Measurements from ENCODE around the gene CASZ1. TPM values are rescaled to one million over a fixed set of nuclear protein-coding genes. Genes with fewer than 3 reads are reported as not detected.

The CASZ1 gene
- polyA plus RNA-seq, 2 of the 4 experiments (the other 2 are of a cell fraction), result 0.52 to 1.2 TPM

GRCh38 chr1:10671622-10672342 lies 124.7 kb downstream of the CASZ1 start:
- 70% methylated on average over 16 of the region's 27 CpGs for WGBS (ENCODE audit: missing lambda C conversion rate)
- H3K4me2 ChIP-seq, result no peak overlapping the region
- CTCF ChIA-PET, result no interaction called here
- DNase-seq (ENCODE audit: low read depth in 1 of 2, low spot score in 1 of 2) (no peak), FAIRE-seq (no peak), ATAC-seq (no peak)
- POLR2A ChIA-PET, result no interaction called here
- TF ChIP-seq BCL3 (IDR thresholded peaks at IDR 0.05) (no peak), RAD21 (conservative IDR thresholded peaks at IDR 0.05 in 1 of 2, IDR thresholded peaks at IDR 0.05 in 1 of 2) (no peak)
- no peaks in the 10 kb centered on the region for H3K4me1 ChIP-seq
- H3K9me3 ChIP-seq, result no peaks in the 10 kb centered on the region
- no peak overlapping the region for H3K4me3 ChIP-seq
- no peak overlapping the region for H3K27ac ChIP-seq

- FAIRE-seq (no peak), ATAC-seq (no peak), DNase-seq (ENCODE audit: low read depth in 1 of 2, low spot score in 1 of 2) (no peak)
- Histone ChIP-seq H3K4me1 (no peaks in the 10 kb centered on the region), H3K27ac (no peak overlapping the region), H3K4me2 (no peak overlapping the region), H3K9me3 (no peaks in the 10 kb centered on the region), H3K4me3 (no peak overlapping the region)
- POLR2A ChIA-PET, result no interaction called here
- TF ChIP-seq BCL3 (IDR thresholded peaks at IDR 0.05), result no peak
- no peak for TF ChIP-seq ZSCAN20 (CRISPR knock-in tag; IDR thresholded peaks at IDR 0.05)
- no peak for TF ChIP-seq EHF (CRISPR knock-in tag; IDR thresholded peaks at IDR 0.05)
- TF ChIP-seq, protein P1, sequence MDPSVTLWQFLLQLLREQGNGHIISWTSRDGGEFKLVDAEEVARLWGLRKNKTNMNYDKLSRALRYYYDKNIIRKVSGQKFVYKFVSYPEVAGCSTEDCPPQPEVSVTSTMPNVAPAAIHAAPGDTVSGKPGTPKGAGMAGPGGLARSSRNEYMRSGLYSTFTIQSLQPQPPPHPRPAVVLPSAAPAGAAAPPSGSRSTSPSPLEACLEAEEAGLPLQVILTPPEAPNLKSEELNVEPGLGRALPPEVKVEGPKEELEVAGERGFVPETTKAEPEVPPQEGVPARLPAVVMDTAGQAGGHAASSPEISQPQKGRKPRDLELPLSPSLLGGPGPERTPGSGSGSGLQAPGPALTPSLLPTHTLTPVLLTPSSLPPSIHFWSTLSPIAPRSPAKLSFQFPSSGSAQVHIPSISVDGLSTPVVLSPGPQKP (IDR thresholded peaks at IDR 0.05; ENCODE audit: low read depth, low read length), result no peak
- no peak for TF ChIP-seq JUNB (IDR thresholded peaks at IDR 0.05)
- no peak for TF ChIP-seq CEBPB (IDR thresholded peaks at IDR 0.05)
- no peak for TF ChIP-seq CHD2 (IDR thresholded peaks at IDR 0.05; ENCODE audit: low read length, partially characterized antibody)
- no peak for TF ChIP-seq TFCP2L1 (CRISPR knock-in tag; IDR thresholded peaks at IDR 0.05)
- no peak for TF ChIP-seq CHD4 (IDR thresholded peaks at IDR 0.05; ENCODE audit: borderline replicate concordance)
- CTCF ChIA-PET, result no interaction called here
- WGBS (ENCODE audit: missing lambda C conversion rate), result 90% methylated on average over 17 of the region's 18 CpGs
Measured at GRCh38 chr1:10671090-10671489, 125.4 kb downstream of the CASZ1 start.

DNA sequence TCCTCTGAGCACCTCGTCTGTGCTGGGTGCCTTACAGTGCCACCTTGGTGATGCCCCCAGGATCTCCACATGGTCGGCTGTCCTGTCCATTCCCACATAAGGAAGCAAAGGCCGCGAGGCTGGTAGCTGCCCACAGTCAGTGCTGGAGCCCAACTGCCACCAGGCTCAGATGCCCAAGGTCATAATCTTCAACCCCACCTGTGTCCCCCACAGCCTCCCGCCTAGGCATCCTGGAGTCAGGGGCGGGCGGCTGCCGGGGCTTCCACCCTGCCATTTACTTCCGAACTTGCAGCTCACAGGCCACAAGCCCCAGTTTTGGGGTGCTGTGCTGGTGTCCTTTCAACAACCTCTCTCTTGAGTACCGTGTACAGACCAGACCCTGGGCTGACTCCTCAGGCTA lies 126.3 kb downstream of the CASZ1 start:
- ATAC-seq, result no peak
- Histone ChIP-seq H3K4me3 (no peak overlapping the region), H3K4me1 (no peaks in the 10 kb centered on the region), H3K9me3 (no peaks in the 10 kb centered on the region), H3K27ac (no peak overlapping the region), H3K4me2 (no peak overlapping the region)
- no peak for TF ChIP-seq FOXS1 (CRISPR knock-in tag; IDR thresholded peaks at IDR 0.05)
- no peak for TF ChIP-seq MAX (IDR thresholded peaks at IDR 0.05)
- TF ChIP-seq, protein P2, sequence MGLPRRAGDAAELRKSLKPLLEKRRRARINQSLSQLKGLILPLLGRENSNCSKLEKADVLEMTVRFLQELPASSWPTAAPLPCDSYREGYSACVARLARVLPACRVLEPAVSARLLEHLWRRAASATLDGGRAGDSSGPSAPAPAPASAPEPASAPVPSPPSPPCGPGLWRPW (IDR thresholded peaks at IDR 0.05), result no peak
- no peak for TF ChIP-seq HDAC2 (IDR thresholded peaks at IDR 0.05)
- no peak for TF ChIP-seq KDM1A (IDR thresholded peaks at IDR 0.05; ENCODE audit: low read depth)
- no peak for TF ChIP-seq MAFK (IDR thresholded peaks at IDR 0.05; ENCODE audit: partially characterized antibody)
- TF ChIP-seq TP53 (CRISPR knock-in tag; IDR thresholded peaks at IDR 0.05), result no peak
- TF ChIP-seq RNF2 (IDR thresholded peaks at IDR 0.05; ENCODE audit: borderline replicate concordance, low read depth), result no peak
- no peak for TF ChIP-seq CBX2 (IDR thresholded peaks at IDR 0.05; ENCODE audit: borderline replicate concordance, low read depth)
- no peak for TF ChIP-seq HOXB13 (CRISPR knock-in tag; IDR thresholded peaks at IDR 0.05; ENCODE audit: low read depth)
- TF ChIP-seq HEYL (CRISPR knock-in tag; IDR thresholded peaks at IDR 0.05), result no peak
- TF ChIP-seq PBX3 (IDR thresholded peaks at IDR 0.05), result no peak
- TF ChIP-seq RFX5 (IDR thresholded peaks at IDR 0.05), result no peak
- no peak for FAIRE-seq
- 91% methylated on average over 6 of the region's 10 CpGs for WGBS (ENCODE audit: missing lambda C conversion rate)
- no peak for DNase-seq (ENCODE audit: low read depth in 1 of 2, low spot score in 1 of 2)
- ChIA-PET POLR2A (no interaction called here), CTCF (no interaction called here)
